ENCODE data around the gene EFNA2.

DNA sequence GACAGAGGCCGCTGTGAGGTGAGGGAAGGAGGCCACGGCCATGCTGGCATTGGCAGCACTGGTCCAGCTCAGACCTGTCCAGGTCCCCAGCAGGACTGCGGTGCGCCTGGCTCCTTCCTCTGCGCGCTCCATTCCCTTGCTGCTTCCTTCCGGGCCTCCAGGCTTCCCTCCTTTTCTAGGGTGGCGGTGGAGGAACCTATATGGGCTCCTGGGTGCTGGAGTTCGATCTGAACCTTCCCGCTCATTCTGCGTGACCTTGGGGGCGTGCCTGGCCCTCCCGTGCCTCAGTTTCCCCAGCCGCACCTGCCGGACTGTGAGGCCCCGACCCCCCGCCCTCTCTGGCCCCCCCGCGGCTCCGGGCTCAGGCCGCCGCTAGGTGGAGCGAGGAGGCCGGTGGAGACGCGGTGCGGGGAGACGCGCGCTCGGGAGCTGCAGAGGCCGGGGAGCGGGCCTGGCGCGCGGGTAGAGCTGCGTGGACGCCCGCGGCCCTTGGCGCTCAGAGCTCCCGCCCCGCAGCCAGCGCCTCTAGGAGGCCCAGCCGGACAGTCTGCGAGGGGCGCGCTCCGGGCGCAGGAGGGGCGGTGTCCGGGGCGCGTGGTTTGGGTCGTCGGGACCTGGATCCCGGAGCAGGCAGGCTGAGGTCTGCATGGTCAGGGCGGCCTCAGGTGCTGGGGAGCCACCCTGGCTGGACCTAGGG lies 29.9 kb downstream of the EFNA2 start:
- TF ChIP-seq POLR2AphosphoS5 (IDR thresholded peaks at IDR 0.05; ENCODE audit: insufficient read depth in 1 of 2, low read depth in 1 of 2) (no peak), CTCF (IDR thresholded peaks at IDR 0.05) (peak; percentile 13 to 54 (median 32))

Measured in vagina (tissue), 2 donors.